Smooth muscle cell (in vitro differentiated cells): ENCODE data around the gene MUCL3. TPM values are rescaled to one million over a fixed set of nuclear protein-coding genes. Genes with fewer than 3 reads are reported as not detected.

Experiments used
- DNase-seq: peaks from one replicate; lab custom pipeline; 2025; ENCODE audit not compliant: unreplicated experiment; lab: John Stamatoyannopoulos, UW
- H2AFZ ChIP-seq: fragments of 200-600 bp; sonication (generic); 2 replicates; pipeline ENCODE4 v1.6.0; 2016; ENCODE audit warnings: antibody characterized with exemption, low read depth, mild to moderate bottlenecking
- H3F3A ChIP-seq: fragments of 200-600 bp; sonication (generic); 2 replicates; pipeline ENCODE4 v1.6.0; 2017; ENCODE audit warnings: antibody characterized with exemption, low read depth
- H3K27ac ChIP-seq: fragments of 200-600 bp; sonication (generic); 2 replicates; pipeline ENCODE4 v1.5.1; 2016; ENCODE audit warnings: low read depth, mild to moderate bottlenecking
- H3K27me3 ChIP-seq: fragments of 200-600 bp; sonication (generic); 2 replicates; pipeline ENCODE4 v1.6.1; 2016; ENCODE audit warnings: low read depth, mild to moderate bottlenecking
- H3K36me3 ChIP-seq: fragments of 200-600 bp; sonication (generic); 2 replicates; pipeline ENCODE4 v1.5.1; 2016; ENCODE audit warnings: low read depth
- H3K4me1 ChIP-seq: fragments of 200-600 bp; sonication (generic); 2 replicates; pipeline ENCODE4 v1.5.1; 2016; ENCODE audit warnings: low read depth
- H3K4me2 ChIP-seq: fragments of 200-600 bp; sonication (generic); 2 replicates; pipeline ENCODE4 v1.6.0; 2016; ENCODE audit warnings: mild to moderate bottlenecking
- H3K4me3 ChIP-seq: fragments of 200-600 bp; sonication (generic); 2 replicates; pipeline ENCODE4 v1.5.1; 2016; ENCODE audit warnings: mild to moderate bottlenecking
- H3K79me2 ChIP-seq: fragments of 200-600 bp; sonication (generic); 2 replicates; pipeline ENCODE4 v1.6.0; 2016; ENCODE audit warnings: low read depth, mild to moderate bottlenecking
- H3K9ac ChIP-seq: fragments of 200-600 bp; sonication (generic); 2 replicates; pipeline ENCODE4 v1.6.0; 2016; ENCODE audit warnings: low read depth
- H3K9me3 ChIP-seq: fragments of 200-600 bp; sonication (generic); replicated peaks from 2 replicates; pipeline ENCODE4 v1.5.1; 2016; ENCODE audit warnings: low read depth
- H4K20me1 ChIP-seq: fragments of 200-600 bp; sonication (generic); 2 replicates; pipeline ENCODE4 v1.6.0; 2016; ENCODE audit warnings: low read depth
- WGBS: methylation state at CpG from one replicate; pipeline ENCODE4 v1.1.7; 2016; ENCODE audit warnings: low lambda C conversion rate; 5-methylcytosine and 5-hydroxymethylcytosine counted together
- polyA plus RNA-seq: library from polyadenylated mRNA; unstranded; fragments of >200 nt; fragmentation: Nextera tagmentation; extraction: Ambion mirVana; gene quantifications from 2 replicates; pipeline ENCODE4 v1.2.1, GENCODE V29; 2016
- total RNA-seq: library from RNA; depleted of rRNA; stranded (reverse); fragments of >200 nt; gene quantifications from 2 replicates; pipeline ENCODE4 v1.2.3, GENCODE V29; 2014
- TF ChIP-seq, protein P1 (sequence below): fragments of 200-600 bp; sonication (generic); IDR thresholded peaks from 2 replicates; pipeline ENCODE4 v1.5.1; 2017; ENCODE audit warnings: borderline replicate concordance, mild to moderate bottlenecking, antibody characterized with exemption; ENCODE audit not compliant: insufficient read depth, poor library complexity, severe bottlenecking

The MUCL3 gene
- total and polyA plus RNA-seq, 2 experiments from 2014 or later = 0.31 TPM; not detected in 1

DNA sequence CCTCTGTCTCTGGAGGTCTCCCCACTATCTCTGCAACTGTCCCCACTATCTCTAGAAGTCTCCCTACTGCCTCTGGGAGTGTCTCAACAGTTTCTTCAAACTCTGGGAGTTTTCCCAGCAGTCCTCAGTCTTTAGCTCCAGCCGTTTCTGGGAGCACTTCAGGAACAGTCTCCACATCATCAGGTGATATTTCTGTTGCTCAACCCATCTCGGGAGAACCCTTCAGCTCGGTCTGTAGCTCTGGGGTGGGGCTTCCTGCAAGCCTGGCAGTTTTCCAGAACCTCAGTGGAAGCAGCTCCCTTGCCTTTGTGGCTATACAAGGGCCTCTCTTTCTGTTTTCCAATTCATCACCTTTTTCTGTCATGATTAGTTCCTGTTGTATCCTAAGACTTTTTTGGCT, 5.8 kb upstream of the MUCL3 start:
- Histone ChIP-seq H2AFZ (no peak overlapping the region), H3K27me3 (no peaks in the 10 kb centered on the region)

DNA sequence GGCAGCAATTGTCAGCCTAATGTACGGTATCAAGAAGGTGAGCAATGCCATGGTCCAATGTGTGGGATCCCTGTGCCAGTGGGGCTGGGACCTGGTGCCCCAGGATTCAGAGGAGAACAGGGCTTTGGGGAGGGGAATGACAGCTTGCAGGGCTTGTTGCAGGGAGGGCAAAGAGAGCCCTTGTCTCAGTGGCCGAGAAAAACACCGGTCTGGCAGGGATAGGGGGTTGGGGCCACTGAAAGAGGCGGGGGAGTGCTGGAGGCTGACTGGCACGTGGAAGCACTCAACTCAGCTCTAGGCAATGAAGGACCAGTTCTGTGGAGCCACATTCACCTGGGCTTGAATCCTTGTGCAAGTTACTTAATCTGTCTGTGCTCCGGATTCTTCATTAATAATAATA, 3.5 kb upstream of the MUCL3 start:
- Histone ChIP-seq H3K79me2 (no peaks in the 10 kb centered on the region), H3K36me3 (no peaks in the 10 kb centered on the region), H3K4me1 (peaks cover 3% of the 10 kb centered on the region), H4K20me1 (no peaks in the 10 kb centered on the region), H3K9me3 (no peaks in the 10 kb centered on the region), H3K9ac (no peak overlapping the region), H2AFZ (no peak overlapping the region), H3K27ac (no peak overlapping the region), H3K4me2 (no peak overlapping the region), H3K27me3 (no peaks in the 10 kb centered on the region), H3K4me3 (no peak overlapping the region), H3F3A (no peaks in the 10 kb centered on the region)
- 75% methylated on average over 6 of the region's 6 CpGs for WGBS
- TF ChIP-seq, protein P1, sequence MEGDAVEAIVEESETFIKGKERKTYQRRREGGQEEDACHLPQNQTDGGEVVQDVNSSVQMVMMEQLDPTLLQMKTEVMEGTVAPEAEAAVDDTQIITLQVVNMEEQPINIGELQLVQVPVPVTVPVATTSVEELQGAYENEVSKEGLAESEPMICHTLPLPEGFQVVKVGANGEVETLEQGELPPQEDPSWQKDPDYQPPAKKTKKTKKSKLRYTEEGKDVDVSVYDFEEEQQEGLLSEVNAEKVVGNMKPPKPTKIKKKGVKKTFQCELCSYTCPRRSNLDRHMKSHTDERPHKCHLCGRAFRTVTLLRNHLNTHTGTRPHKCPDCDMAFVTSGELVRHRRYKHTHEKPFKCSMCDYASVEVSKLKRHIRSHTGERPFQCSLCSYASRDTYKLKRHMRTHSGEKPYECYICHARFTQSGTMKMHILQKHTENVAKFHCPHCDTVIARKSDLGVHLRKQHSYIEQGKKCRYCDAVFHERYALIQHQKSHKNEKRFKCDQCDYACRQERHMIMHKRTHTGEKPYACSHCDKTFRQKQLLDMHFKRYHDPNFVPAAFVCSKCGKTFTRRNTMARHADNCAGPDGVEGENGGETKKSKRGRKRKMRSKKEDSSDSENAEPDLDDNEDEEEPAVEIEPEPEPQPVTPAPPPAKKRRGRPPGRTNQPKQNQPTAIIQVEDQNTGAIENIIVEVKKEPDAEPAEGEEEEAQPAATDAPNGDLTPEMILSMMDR = no peak
- no peak for DNase-seq

More for the DNA sequence above, 5.8 kb upstream of the MUCL3 start:
- TF ChIP-seq, protein P1 = no peak
- no peaks in the 10 kb centered on the region for H4K20me1 ChIP-seq
- no peaks in the 10 kb centered on the region for H3K36me3 ChIP-seq
- H3K79me2 ChIP-seq = no peaks in the 10 kb centered on the region
- H3K9me3 ChIP-seq = no peaks in the 10 kb centered on the region
- H3K27ac ChIP-seq = no peak overlapping the region
- no peaks in the 10 kb centered on the region for H3K4me1 ChIP-seq
- DNase-seq = no peak
- H3K9ac ChIP-seq = no peak overlapping the region
- WGBS = 72% methylated on average over 3 of the region's 3 CpGs
- H3K4me3 ChIP-seq = no peak overlapping the region
- no peaks in the 10 kb centered on the region for H3F3A ChIP-seq
- H3K4me2 ChIP-seq = no peak overlapping the region

- no peaks in the 10 kb centered on the region for H3K9me3 ChIP-seq
- H3K27ac ChIP-seq = no peak overlapping the region
- H3K79me2 ChIP-seq = no peaks in the 10 kb centered on the region
- H4K20me1 ChIP-seq = no peaks in the 10 kb centered on the region
- H3F3A ChIP-seq = no peaks in the 10 kb centered on the region
- H3K4me1 ChIP-seq = peaks cover 5% of the 10 kb centered on the region
- no peaks in the 10 kb centered on the region for H3K36me3 ChIP-seq
- no peak overlapping the region for H3K9ac ChIP-seq
- H3K27me3 ChIP-seq = no peaks in the 10 kb centered on the region
- TF ChIP-seq, protein P1 = no peak
- H2AFZ ChIP-seq = no peak overlapping the region
- 96% methylated on average over 4 of the region's 4 CpGs for WGBS
- H3K4me2 ChIP-seq = no peak overlapping the region
- no peak overlapping the region for H3K4me3 ChIP-seq
- no peak for DNase-seq
Observed at GRCh38 chr6:30938730-30939129, 2.0 kb upstream of the MUCL3 start.

- DNase-seq = no peak
- 93% methylated on average over 3 of the region's 3 CpGs for WGBS
Observed at GRCh38 chr6:30939473-30939872, 1.3 kb upstream of the MUCL3 start.

More at GRCh38 chr6:30939473-30939872, 1.3 kb upstream of the MUCL3 start:
- Histone ChIP-seq H3K27ac (no peak overlapping the region), H2AFZ (no peak overlapping the region), H3K4me1 (peaks cover 5% of the 10 kb centered on the region), H3F3A (no peaks in the 10 kb centered on the region), H3K4me3 (no peak overlapping the region), H4K20me1 (no peaks in the 10 kb centered on the region), H3K4me2 (no peak overlapping the region), H3K27me3 (no peaks in the 10 kb centered on the region), H3K79me2 (no peaks in the 10 kb centered on the region), H3K9ac (no peak overlapping the region), H3K9me3 (no peaks in the 10 kb centered on the region), H3K36me3 (no peaks in the 10 kb centered on the region)
- TF ChIP-seq, protein P1 = no peak
